ENCODE measurements around the gene GRAMD4.

Gene GRAMD4

GRCh38 chr22:46697811-46698515 lies 77.8 kb downstream of the GRAMD4 start:
- no peak for DNase-seq

DNA sequence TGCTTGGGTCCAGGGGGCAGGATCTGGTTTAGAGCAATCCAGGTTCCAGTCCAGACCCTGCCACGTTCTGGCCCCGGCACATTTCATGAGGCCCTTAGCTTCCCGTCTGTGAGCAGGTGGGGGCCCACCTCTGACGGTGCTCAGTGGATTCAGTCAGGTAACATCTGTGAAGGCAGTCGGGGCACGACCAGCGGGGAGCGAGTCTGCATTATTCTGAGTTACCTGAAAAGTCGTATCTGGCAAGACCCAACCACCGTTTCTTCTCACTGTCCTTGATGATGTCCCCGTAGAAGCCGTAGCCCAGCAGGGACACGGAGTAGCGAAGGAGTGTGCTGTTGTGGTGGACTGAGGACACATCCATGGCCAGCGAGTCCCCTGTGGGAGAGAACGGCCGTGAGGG lies 78.9 kb downstream of the GRAMD4 start:
- no peak for DNase-seq

DNA sequence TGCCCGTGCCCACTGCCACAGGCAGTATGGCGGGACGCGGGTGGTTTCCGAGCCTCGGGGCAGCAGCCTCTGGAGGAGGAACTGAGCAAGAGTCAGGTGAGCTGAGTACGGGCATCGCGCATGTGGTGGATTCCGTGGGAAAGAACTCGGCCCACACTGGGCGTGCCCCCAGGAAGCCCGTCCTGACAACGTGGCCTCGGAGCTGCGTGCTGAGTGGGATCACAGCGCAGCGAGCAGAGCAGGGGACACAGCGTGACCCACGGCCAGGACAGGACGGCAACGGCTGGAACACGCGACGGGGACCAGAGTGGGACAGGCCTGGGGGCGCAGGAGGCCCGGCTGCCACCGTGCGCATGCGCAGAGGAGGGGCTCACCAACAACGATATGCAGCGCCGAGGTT lies 81.1 kb downstream of the GRAMD4 start:
- no peak for DNase-seq

GRCh38 chr22:46703171-46703995 lies 83.2 kb downstream of the GRAMD4 start:
- DNase-seq, result no peak

GRCh38 chr22:46703996-46704370 lies 83.8 kb downstream of the GRAMD4 start:
- DNase-seq, result no peak

- no peak for DNase-seq
Measured at GRCh38 chr22:46706060-46706459, 85.9 kb downstream of the GRAMD4 start.

- no peak for DNase-seq
Measured at GRCh38 chr22:46707305-46707704, 87.1 kb downstream of the GRAMD4 start.

GRCh38 chr22:46707827-46708570 lies 87.8 kb downstream of the GRAMD4 start:
- no peak for DNase-seq

DNA sequence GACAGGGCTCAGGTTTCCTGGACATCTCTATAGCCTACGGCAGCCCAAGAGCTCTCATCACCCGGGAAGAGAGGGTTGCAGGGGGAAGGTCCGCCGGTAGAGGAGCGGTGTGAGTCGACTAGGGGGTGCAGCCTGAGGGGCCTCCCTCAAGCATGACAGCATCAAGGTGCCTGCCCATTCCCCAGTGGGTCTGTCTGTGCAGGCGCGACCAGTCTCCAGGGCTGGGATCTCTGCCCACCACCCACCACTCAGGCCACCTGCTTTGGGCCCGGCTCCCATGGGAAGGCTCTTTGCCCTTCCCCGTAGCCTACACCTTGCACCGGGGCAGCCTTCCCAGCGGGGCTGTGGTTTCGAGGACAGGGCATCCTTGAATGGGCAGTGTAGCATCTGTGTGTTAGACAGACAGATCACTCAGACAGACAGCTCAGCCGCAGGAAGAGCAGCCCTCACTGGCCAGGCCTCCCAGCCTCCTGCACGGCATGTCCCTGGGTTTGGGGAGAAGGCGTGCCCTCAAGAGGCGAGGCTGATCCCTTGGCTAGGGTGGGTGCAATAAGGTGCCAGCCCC lies 88.7 kb downstream of the GRAMD4 start:
- DNase-seq, result no peak

GRCh38 chr22:46710806-46711205 lies 90.6 kb downstream of the GRAMD4 start:
- no peak for DNase-seq

DNA sequence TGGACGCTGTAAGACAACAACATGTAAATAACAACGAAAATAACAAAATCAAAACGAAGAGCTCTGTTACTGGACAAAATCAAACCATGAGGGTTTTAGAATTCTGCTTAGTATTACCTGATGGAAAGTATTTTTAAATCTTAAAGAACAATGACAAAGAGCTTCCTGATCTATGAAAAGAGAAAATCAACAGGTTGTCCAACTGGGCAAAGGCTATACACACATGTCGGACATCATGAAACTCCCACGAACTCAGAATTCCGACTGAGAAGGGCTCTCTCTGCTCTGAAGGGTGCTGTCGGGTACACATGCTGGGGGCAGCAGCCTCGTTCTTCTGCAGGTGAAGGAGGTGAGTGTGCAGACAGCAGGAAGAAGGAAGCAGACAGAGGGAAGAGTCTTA lies 92.1 kb downstream of the GRAMD4 start:
- DNase-seq, result no peak

GRCh38 chr22:46714550-46714949 lies 94.4 kb downstream of the GRAMD4 start:
- DNase-seq, result no peak

DNA sequence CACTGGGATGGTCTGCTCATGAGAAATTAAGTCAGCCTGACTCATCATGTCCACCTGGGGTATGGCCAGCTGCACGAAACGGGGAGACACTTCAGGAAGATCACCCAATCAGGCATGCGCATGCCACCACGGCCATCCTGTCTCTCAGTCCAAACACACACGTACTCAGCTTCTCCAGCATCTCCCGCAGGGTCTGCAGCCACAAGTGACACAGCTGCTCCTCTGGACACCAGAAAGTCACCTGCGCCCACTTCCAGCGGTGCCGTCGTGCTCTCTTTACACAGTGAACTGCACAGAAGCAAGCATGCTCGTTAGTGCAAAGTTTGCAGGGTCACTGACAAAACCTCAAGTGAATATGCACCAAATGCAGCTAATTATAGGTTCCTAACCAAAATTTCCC lies 99.7 kb downstream of the GRAMD4 start:
- DNase-seq, result no peak

GRCh38 chr22:46721501-46722085 lies 101.4 kb downstream of the GRAMD4 start:
- DNase-seq, result no peak

GRCh38 chr22:46723882-46724281 lies 103.7 kb downstream of the GRAMD4 start:
- no peak for DNase-seq

DNA sequence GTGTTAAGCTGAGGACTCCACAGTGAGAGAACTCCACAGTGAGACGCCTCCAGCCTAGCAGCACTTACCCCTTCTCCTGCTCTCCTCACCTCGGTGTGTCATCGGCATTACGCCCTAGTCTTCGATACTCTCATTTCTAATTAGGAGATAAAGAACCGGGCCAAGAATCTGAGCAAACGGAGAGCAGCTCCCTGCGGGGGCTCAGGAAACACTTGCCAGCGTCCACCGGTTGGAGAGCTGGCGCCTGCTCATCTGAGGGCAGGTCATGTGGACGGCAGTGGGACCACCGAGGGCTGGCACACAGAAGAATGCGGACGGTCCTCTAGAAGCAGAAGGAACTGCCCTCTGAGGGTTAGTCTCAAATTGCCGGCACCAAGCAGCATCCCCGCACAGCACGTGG lies 104.9 kb downstream of the GRAMD4 start:
- no peak for DNase-seq

DNA sequence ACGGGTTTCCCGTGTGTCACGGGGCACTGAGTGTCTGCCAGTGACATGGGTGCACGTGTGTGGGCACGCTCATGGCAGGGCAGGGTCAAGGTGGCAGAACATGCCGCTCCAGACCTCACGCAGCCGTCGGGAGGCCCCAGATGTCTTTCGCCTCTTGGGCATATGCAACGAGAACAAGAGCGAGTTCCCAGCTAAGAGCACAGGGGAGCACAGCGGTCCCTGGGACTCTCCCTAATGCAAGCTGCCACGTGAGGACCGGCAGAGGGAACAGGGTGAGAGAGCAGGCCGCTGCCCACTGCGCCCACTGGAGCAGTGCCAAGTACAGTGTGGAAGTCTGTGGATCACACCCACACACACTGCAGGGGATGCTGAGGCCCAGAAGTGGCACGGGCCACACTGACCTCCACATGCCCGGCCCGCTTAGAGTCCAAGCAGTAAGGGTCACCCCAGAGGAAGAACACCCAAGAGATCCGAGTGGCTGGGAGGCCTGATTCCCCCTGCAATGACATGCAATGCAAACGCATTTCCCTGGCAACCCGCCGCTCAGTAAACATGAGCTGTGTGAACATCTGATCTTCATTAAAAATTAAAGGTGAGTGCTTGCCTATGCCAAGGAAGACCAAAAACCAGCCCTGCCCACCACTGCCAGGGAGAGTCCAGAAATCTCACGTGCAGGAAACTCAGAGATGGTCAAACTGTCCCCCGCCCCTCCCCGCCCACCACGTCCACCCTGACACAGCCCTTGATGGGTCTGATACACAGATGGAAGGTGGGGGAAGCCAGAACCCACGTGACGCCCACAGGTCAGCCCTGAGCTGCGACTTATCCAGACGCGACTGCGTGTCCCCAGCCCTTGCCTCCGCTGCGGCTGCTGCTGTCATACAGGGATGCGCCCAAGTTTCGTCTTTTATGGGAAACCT lies 106.1 kb downstream of the GRAMD4 start:
- DNase-seq, result no peak

DNA sequence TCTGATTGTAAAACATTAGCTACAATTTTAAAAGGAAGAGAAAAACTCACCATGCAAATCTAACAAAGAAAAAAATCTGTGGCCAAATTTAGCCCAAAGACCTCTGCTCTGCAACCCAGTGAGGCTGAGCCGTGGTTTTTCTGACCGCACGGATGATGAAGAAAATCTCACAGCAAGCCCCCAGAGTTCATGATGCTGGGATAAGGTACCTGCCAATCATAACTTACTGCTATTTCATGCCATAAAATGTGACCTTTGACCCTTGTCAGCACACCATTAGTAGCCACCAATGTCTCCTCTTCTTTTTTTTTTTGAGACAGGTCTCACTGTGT lies 106.8 kb downstream of the GRAMD4 start:
- DNase-seq, result no peak

GRCh38 chr22:46727813-46728364 lies 107.7 kb downstream of the GRAMD4 start:
- no peak for DNase-seq

GRCh38 chr22:46728470-46728869 lies 108.3 kb downstream of the GRAMD4 start:
- no peak for DNase-seq
